DOHH2 (cell line): Measurements from ENCODE around the gene OR3A1.

Experiments used
- EZH2phosphoT487 ChIP-seq: fragments of 200-600 bp; sonication (generic); IDR thresholded peaks from 2 replicates; pipeline ENCODE4 v1.6.1; 2017; ENCODE audit warnings: borderline replicate concordance, mild to moderate bottlenecking, antibody characterized with exemption, low read length, moderate library complexity, mixed read lengths
- TF ChIP-seq, protein P1 (sequence below): fragments of 200-600 bp; sonication (generic); IDR thresholded peaks from one replicate; pipeline ENCODE4 v1.5.1; 2014; ENCODE audit warnings: antibody characterized with exemption, mild to moderate bottlenecking, low read depth, low read length; ENCODE audit not compliant: poor library complexity, severe bottlenecking

DNA sequence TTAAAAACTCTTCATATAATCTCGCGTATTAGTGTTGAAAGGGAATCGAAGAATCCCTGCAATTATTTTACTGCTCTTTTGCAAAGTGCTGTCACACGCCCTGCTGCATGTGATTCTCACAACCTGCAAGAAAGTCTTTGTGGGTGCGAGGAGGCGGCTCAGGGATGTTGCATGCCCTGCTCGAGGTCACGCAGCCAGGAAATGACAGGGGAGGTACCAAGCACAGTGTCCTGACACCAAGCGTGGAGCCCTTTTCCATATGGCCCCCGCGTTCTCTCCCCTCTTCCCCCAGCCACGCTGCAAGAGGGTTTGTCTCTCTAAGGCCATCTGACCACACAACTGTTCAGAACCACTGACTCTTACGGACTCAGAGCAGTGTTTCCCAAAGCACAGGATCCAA is 37.6 kb downstream of the OR3A1 start:
- TF ChIP-seq, protein P1, sequence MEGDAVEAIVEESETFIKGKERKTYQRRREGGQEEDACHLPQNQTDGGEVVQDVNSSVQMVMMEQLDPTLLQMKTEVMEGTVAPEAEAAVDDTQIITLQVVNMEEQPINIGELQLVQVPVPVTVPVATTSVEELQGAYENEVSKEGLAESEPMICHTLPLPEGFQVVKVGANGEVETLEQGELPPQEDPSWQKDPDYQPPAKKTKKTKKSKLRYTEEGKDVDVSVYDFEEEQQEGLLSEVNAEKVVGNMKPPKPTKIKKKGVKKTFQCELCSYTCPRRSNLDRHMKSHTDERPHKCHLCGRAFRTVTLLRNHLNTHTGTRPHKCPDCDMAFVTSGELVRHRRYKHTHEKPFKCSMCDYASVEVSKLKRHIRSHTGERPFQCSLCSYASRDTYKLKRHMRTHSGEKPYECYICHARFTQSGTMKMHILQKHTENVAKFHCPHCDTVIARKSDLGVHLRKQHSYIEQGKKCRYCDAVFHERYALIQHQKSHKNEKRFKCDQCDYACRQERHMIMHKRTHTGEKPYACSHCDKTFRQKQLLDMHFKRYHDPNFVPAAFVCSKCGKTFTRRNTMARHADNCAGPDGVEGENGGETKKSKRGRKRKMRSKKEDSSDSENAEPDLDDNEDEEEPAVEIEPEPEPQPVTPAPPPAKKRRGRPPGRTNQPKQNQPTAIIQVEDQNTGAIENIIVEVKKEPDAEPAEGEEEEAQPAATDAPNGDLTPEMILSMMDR: no peak
- no peak for TF ChIP-seq EZH2phosphoT487
